ENCODE results near the gene TRPM3. TPM values are rescaled to one million over a fixed set of nuclear protein-coding genes. Genes with fewer than 3 reads are reported as not detected.

Gene TRPM3
- total RNA-seq, 1 experiment from 2014 or later: 0.03 TPM

DNA sequence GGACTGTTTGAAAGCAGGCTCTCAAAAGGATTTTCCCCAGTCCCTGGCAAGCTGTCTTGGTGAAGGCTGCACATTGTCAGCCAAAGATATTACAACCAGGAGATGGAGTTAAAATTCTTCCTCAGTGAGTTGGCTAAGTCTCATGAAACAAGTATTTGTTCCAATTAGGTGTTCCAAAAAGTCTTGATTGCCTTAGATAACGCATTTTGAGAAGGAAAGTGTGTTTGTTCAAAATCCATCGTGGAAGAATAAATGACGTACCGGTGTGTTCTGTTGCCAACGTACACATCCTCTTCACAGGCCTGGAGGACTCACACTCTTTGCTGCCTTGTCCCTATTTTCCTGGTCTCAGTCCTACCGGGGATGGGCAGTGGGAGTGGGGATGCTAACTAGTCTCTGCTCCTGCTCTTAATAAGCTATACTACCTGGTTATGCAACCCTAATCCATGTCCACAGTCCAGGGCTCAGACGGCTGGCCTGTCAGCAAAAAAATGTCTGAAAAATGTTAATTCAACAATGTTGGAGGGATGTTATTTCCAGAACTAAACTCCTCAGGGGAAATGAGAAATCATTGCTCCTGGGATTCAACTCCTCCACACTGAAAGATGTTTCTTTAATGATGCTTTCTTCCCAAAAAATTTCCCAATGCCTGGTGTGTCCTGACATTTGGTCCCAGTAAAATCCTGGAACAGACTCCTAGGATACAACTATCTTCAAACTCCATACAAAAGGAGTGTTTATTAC lies 531.7 kb downstream of the TRPM3 start:
- no peak overlapping the region for H3K4me3 ChIP-seq
- no peaks in the 10 kb centered on the region; the same call in 1 of the 2 replicates for H3K27me3 ChIP-seq (replicated peaks)
- no peaks in the 10 kb centered on the region for H3K9me3 ChIP-seq (replicated peaks)
- H3K27ac ChIP-seq: peak overlapping the region; percentile 70
- H3K4me1 ChIP-seq (replicated peaks): peaks cover 56% of the 10 kb centered on the region
- H3K36me3 ChIP-seq: no peaks in the 10 kb centered on the region
- peak in 1 of 2 experiments; percentile 50 for DNase-seq (ENCODE audit: low read depth in 1 of 2, low spot score in 2 of 2)

DNA sequence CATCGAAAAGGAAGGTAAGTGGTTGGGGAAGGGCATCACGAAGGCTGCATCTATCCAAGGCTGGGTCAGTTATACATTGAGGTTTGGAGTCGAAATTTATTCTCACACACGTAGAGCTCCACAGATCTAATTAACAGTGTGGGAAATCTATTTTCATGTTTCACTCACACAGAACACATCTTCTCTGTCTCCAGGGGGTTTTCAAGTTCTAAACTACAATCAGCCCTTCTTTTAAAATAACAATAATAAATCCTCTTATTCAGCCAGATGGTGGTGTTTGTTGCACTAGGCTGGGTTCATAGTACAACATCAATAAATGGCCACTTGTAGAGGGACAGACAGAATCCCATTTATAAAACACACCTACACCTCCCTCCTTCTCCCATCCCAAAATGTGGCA lies 532.4 kb downstream of the TRPM3 start:
- Histone ChIP-seq H3K36me3 (no peaks in the 10 kb centered on the region), H3K4me1 (replicated peaks) (peaks cover 51% of the 10 kb centered on the region), H3K4me3 (no peak overlapping the region), H3K27me3 (replicated peaks) (no peaks in the 10 kb centered on the region; the same call in 1 of the 2 replicates), H3K27ac (peak overlapping the region; percentile 70), H3K9me3 (replicated peaks) (no peaks in the 10 kb centered on the region)
- no peak for DNase-seq (ENCODE audit: low read depth in 1 of 2, low spot score in 2 of 2)

DNA sequence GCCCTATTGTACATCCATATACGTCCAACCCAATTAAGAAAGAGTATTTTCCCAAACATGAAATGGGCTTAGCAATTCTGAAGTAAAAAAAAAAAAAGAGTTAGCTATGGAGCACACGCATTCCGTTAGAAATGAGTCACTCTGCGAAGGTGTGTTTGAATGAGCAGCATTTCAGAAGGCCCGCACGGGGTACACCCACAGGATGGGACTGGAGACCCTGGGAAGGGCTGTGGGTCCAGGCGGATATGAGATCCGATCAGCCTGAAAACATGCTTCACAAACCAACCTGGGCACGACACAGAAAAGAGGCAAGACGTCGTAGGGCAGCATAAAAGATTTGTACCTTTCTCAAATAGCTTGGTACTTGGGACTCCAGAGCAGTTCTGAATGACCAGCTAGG lies 533.0 kb downstream of the TRPM3 start:
- H3K27me3 ChIP-seq (replicated peaks): no peaks in the 10 kb centered on the region; the same call in 1 of the 2 replicates
- H3K9me3 ChIP-seq (replicated peaks): no peaks in the 10 kb centered on the region
- no peak overlapping the region for H3K4me3 ChIP-seq
- no peak for DNase-seq (ENCODE audit: low read depth in 1 of 2, low spot score in 2 of 2)
- peak overlapping the region; percentile 70 for H3K27ac ChIP-seq
- peaks cover 51% of the 10 kb centered on the region for H3K4me1 ChIP-seq (replicated peaks)
- H3K36me3 ChIP-seq: no peaks in the 10 kb centered on the region

DNA sequence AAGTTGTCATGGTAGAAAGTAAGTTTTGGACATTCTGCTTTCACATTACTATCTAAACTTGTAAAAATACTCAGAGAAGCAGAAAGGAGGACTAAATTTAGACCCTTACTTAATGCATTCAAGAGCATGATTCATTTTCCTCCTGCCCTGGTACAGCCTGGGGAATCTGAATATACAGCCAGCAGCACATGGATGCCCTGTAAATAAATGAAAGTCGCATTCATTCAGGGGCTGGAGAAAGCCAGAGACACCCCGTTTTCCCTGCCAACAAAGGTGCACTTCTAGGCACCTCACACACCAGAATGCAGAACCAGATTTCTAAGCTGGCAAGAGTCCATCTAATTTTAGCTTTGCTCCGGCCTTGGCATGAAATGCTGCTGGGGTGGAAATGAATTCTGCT lies 534.2 kb downstream of the TRPM3 start:
- Histone ChIP-seq H3K36me3 (no peaks in the 10 kb centered on the region), H3K27me3 (replicated peaks) (no peaks in the 10 kb centered on the region; the same call in 1 of the 2 replicates), H3K4me1 (replicated peaks) (peaks cover 51% of the 10 kb centered on the region), H3K27ac (peak overlapping the region; percentile 70), H3K9me3 (replicated peaks) (no peaks in the 10 kb centered on the region), H3K4me3 (no peak overlapping the region)
- peak in 1 of 2 experiments; percentile 62 for DNase-seq (ENCODE audit: low read depth in 1 of 2, low spot score in 2 of 2)

DNA sequence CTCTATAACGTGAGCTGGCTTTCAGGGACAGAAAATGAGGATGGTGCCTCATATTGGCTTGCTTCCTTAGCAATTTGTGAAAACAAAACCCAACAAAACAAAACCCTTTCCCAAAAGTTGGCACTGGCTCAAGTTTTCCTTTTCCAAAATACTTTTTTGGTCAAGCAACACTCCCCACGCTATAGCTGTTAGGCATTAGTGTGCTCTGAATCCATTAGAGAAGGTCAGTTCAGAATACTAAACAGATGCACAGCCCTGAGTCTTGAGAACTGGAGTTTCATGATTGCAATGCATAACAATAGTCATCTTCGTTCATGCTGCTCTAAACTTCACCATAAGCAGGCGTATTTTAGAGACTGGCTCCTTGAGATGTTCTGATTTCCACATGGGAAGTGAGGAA lies 534.9 kb downstream of the TRPM3 start:
- peak overlapping the region; percentile 70 for H3K27ac ChIP-seq
- H3K4me3 ChIP-seq: no peak overlapping the region
- no peak for DNase-seq (ENCODE audit: low read depth in 1 of 2, low spot score in 2 of 2)
- no peaks in the 10 kb centered on the region for H3K36me3 ChIP-seq
- no peaks in the 10 kb centered on the region for H3K9me3 ChIP-seq (replicated peaks)
- H3K4me1 ChIP-seq (replicated peaks): peaks cover 51% of the 10 kb centered on the region
- no peaks in the 10 kb centered on the region; the same call in 1 of the 2 replicates for H3K27me3 ChIP-seq (replicated peaks)

DNA sequence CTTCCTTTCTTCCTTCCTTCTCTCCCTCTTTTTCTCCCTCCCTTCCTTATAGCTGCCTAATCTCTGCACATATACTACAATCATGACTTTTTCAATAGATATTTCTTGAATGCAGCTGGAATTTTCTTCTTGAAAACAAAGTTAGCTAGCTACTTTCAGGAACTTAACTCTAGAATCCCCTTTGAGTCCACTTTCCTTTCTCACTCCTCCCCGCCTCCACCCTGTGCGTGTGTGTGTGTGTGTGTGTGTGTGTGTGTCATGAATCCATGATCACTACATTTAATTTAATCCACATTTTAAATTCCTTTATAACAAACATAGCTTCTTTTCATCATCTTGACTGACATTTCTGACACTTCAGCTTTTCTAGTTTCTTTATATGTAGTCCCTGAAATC lies 539.5 kb downstream of the TRPM3 start:
- Histone ChIP-seq H3K4me1 (replicated peaks) (peaks cover 16% of the 10 kb centered on the region), H3K9me3 (replicated peaks) (no peaks in the 10 kb centered on the region), H3K27me3 (replicated peaks) (no peaks in the 10 kb centered on the region), H3K36me3 (no peaks in the 10 kb centered on the region), H3K27ac (no peak overlapping the region), H3K4me3 (no peak overlapping the region)
- no peak for DNase-seq (ENCODE audit: low read depth in 1 of 2, low spot score in 2 of 2)

DNA sequence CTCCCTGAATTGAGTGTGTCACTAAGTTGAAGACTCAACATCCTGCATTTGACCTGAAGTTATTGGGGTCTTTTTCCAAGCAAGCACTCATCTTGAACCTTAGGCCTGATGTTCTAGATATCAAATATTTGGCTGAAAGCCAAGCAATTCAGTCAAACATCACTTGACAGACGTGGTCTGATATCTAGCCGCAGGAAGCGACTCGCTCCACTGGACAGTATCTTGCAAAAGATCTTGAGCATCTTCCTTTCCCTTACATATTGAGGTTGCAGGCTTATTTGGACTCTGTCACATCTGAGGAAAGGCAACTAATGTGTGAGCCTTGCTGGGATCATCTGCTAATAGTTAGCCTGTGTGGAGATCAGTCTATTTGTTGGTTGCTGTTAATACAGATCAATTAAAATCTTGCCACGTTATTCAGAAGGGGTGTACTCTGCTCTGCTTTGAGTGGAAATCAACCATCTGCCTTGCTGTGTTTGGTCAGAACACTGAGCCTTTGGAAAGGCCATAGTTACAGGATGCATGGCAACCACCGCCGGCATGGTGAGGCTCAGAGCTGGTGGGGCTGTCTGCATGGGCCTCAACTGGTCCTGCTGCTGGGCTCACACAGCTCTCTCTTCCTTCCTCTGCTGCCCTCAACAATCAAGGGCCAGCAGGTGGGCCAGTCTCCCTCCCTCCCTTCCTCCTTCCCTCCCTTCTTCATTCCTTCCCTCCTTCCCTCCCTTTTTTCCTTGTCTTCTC lies 540.0 kb downstream of the TRPM3 start:
- Histone ChIP-seq H3K27me3 (replicated peaks) (no peaks in the 10 kb centered on the region), H3K27ac (no peak overlapping the region), H3K4me3 (no peak overlapping the region), H3K36me3 (no peaks in the 10 kb centered on the region), H3K9me3 (replicated peaks) (no peaks in the 10 kb centered on the region), H3K4me1 (replicated peaks) (peaks cover 14% of the 10 kb centered on the region)
- no peak for DNase-seq (ENCODE audit: low read depth in 1 of 2, low spot score in 2 of 2)

DNA sequence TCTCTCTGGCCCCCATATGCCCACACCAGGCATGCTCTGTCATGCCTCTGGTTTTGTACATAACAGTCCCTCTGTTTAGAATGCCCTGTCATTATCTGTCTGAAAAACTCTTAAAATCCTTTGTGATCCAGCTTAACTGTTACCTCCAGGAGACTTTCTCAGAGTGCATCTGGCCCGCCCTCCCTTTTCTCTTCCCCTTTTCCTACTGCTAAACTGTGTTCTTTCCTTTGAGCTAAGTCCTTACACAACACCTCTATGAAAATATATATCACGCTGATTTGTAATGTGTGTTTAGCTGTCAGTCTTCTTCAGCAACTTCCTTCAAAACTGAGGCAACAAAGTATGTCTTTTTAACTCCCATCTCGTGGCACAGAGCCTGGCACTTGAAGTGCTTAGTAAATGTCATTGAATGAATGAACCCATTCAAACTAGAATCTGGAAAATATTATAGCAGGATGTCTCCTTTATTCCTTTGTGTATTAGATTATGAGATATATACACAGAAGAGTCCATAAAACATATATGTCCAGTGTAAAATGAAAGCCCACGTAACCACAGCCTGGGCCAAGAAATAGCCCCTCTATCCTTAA lies 540.7 kb downstream of the TRPM3 start:
- Histone ChIP-seq H3K4me1 (replicated peaks) (peaks cover 11% of the 10 kb centered on the region), H3K27me3 (replicated peaks) (no peaks in the 10 kb centered on the region), H3K27ac (no peak overlapping the region), H3K36me3 (no peaks in the 10 kb centered on the region), H3K4me3 (no peak overlapping the region), H3K9me3 (replicated peaks) (no peaks in the 10 kb centered on the region)
- DNase-seq (ENCODE audit: low read depth in 1 of 2, low spot score in 2 of 2): no peak

DNA sequence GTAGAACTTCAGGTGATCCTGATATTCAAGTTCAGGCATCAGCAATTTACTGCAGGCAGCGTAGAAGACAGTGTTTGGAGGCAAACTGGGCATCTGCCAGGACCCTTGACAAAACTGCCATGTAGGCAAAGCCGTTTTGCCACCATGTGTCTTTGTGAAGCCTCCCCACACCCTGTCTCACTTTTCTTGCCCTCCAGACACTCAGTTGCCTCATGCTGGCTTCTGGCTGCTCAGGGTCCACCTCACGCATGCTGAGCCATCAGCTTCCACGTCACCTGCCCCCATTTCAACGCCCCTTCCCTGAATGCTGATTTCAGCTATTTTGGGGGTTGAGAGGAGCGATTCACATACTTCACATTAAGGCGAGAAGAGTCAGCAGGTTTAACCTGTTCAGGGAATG lies 541.7 kb downstream of the TRPM3 start:
- Histone ChIP-seq H3K27me3 (replicated peaks) (no peaks in the 10 kb centered on the region), H3K9me3 (replicated peaks) (no peaks in the 10 kb centered on the region), H3K36me3 (no peaks in the 10 kb centered on the region), H3K27ac (no peak overlapping the region), H3K4me3 (no peak overlapping the region), H3K4me1 (replicated peaks) (peaks cover 11% of the 10 kb centered on the region)
- no peak for DNase-seq (ENCODE audit: low read depth in 1 of 2, low spot score in 2 of 2)

DNA sequence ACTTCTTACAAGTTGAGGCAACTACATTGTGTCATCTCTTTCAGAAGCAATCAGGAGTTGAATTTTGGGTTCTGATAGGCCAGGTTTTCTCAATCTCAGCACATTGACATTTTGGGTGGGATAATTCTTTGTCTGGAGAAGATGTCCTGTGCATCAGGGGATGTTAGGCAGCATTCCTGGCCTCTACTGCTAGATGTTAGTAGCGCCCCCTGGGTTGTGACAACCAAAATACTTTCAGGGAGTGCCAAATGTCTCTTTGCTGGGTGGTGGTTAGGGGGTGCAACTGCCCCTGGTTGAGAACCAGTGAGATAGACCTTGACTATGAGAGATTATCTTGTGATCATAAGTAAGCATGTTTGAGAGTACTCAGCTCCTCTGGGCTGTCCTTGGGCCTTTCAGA lies 542.7 kb downstream of the TRPM3 start:
- no peaks in the 10 kb centered on the region for H3K36me3 ChIP-seq
- no peak for DNase-seq (ENCODE audit: low read depth in 1 of 2, low spot score in 2 of 2)
- no peaks in the 10 kb centered on the region for H3K27me3 ChIP-seq (replicated peaks)
- H3K4me3 ChIP-seq: no peak overlapping the region
- H3K9me3 ChIP-seq (replicated peaks): no peaks in the 10 kb centered on the region
- peaks cover 19% of the 10 kb centered on the region for H3K4me1 ChIP-seq (replicated peaks)
- no peak overlapping the region for H3K27ac ChIP-seq

DNA sequence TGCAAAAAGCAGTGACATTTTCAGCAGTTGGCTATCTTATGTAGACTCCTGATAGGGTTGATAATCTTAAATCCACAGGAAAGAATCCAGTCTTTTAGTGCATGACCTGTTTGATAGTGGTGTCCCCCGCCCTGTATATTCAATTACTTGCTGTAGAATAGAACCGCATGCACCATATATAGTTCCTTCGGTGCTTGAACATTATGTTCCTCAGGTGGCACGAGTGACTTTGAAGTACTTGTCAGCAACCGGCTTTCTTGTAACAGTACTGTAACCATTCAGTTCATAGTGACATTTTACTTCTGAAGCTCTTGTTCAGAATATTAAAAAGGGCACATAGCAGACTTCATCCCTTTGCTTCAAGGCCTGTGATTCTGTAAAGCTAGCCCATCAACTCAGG lies 543.8 kb downstream of the TRPM3 start:
- Histone ChIP-seq H3K4me1 (replicated peaks) (peaks cover 20% of the 10 kb centered on the region), H3K36me3 (no peaks in the 10 kb centered on the region), H3K27ac (no peak overlapping the region; the same call in 1 of the 2 replicates), H3K27me3 (replicated peaks) (no peaks in the 10 kb centered on the region), H3K9me3 (replicated peaks) (no peaks in the 10 kb centered on the region), H3K4me3 (no peak overlapping the region)
- DNase-seq (ENCODE audit: low read depth in 1 of 2, low spot score in 2 of 2): no peak

DNA sequence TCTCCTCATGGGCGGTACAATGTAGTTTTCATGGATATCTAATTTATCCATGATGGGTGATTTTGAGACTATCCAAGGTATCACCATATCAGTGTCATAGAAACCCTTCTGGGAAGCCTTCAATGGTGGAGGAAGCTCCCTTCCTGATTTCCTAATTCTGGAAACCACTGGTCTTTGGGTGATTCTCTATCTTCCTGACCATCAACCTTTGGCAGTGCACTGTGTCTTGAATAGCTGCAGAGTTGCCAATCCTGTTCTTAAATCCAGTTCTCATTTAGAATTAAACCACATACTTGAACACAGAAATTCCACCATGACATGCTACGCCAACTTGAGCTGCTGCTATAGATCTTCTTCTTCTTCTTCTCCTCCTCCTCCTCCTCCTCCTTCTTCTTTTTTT lies 545.3 kb downstream of the TRPM3 start:
- H3K36me3 ChIP-seq: no peaks in the 10 kb centered on the region
- no peaks in the 10 kb centered on the region for H3K27me3 ChIP-seq (replicated peaks)
- DNase-seq (ENCODE audit: low read depth in 1 of 2, low spot score in 2 of 2): no peak
- no peak overlapping the region for H3K4me3 ChIP-seq
- H3K27ac ChIP-seq: no peak overlapping the region
- H3K9me3 ChIP-seq (replicated peaks): no peaks in the 10 kb centered on the region
- H3K4me1 ChIP-seq (replicated peaks): peaks cover 20% of the 10 kb centered on the region

DNA sequence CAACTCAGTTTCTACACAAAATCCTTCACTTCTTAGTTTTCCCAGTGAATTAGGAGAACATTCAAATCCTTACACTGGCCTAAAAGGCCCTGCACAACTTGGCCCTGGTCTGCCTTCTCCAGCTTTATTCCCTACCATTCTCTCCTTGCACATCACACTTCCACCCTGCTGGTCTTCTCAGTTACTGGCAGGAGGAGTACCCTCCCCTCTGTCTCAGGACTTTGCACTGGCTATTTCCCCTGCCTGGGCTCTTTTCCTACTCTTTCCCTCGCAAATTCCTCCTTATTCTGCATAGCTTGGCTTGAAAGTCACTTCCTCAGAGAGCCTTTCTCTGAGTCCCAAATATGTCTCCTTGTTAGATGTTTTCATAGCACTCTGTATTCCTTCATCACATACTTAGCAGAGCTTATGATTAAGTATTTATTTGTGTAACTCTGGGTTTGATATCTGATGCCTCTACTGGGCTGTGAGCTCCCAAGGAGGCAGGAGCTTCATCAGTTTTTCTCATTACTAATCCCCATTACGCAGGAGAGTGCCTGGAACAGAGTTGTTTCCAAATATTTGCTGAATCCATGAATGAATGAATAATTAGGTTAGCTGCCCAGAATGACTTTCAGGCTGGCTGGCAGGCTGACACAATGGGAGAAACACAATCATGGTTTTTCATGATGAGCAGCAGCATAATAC lies 547.1 kb downstream of the TRPM3 start:
- H3K27me3 ChIP-seq (replicated peaks): no peaks in the 10 kb centered on the region
- H3K27ac ChIP-seq: no peak overlapping the region
- no peaks in the 10 kb centered on the region for H3K36me3 ChIP-seq
- H3K9me3 ChIP-seq (replicated peaks): no peaks in the 10 kb centered on the region
- DNase-seq (ENCODE audit: low read depth in 1 of 2, low spot score in 2 of 2): peak in 1 of 2 experiments; percentile 43
- H3K4me1 ChIP-seq (replicated peaks): peaks cover 20% of the 10 kb centered on the region
- H3K4me3 ChIP-seq: no peak overlapping the region
